ENCODE data around the gene CYP2E1.
"Not testable (repeated sequence)": the region's sequence is repeated elsewhere in the genome, so short reads cannot be mapped to it uniquely, and the experiment has no call there.

The CYP2E1 gene

DNA sequence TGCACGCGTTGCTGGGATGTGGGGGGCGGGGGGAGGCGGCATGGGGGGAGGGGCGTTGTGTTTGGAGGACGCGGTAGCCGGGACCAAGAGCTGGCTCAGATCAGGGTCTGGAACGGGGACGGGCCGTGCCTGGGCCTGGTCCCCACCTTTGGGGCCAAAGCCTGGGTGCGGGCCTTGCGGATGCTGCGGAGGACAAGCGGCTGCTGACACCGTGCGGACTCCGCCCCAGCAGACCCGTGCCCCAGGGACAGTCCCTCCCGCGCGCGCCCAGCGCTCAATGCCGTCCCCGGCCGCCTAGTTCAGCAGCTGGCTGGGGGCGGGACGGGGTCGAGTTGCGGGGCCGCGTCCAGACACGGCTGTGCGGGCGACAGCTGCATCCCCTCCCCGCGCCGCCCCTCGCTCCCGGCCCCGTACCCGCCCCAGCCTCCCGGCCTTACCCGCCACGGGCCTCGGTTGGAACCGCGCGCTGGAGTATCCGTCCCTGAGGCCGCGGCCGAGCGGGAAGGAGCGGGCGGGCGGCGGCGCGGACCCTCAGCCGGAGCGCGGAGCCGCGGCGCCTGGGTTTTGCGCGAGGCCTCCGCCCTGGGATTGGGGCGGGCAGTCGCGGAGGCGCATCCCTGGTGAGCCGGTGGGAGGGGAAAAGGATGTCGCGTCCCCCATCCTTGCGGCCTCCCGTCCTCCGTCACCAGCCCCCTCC lies 41.8 kb downstream of the CYP2E1 start:
- not testable (repeated sequence) for H3K36me3 ChIP-seq (ENCODE audit: control insufficient read depth, insufficient read depth, low read length); H3K27me3 ChIP-seq (ENCODE audit: control insufficient read depth, insufficient read depth, low read length, poor library complexity, severe bottlenecking); H3K27ac ChIP-seq (ENCODE audit: insufficient read depth, low read depth, low read length, poor library complexity, severe bottlenecking); H3K4me3 ChIP-seq (ENCODE audit: insufficient read depth, low read depth, low read length); H3K4me1 ChIP-seq (ENCODE audit: control insufficient read depth, insufficient read depth, low read length)
- H3K9me3 ChIP-seq (ENCODE audit: control insufficient read depth, low read length): peaks cover 15% of the 10 kb centered on the region
- 42 to 44% methylated on average over 7 to 8 of the region's 80 CpGs for WGBS, 2 experiments

DNA sequence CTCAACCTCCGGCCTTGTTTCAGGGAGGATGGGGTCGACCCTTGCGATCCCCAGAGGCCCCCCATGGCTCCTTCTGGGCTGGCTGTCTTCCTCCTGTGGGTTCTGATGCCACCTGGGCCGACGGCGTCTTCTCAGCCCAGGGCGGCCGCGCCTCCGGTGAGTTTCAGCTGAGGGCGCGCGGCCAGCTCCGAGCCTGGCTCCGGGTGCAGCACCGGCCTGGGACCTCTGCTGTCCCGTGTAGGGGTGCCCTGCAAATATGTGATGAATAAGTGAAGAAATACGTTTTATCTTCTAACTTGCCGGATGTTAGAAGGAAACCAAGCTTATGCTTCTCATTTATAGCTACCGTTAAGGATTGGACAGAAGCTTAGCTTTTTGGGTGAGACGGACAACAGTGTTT lies 42.6 kb downstream of the CYP2E1 start:
- not testable (repeated sequence) for H3K4me3 ChIP-seq (ENCODE audit: insufficient read depth, low read depth, low read length); H3K36me3 ChIP-seq (ENCODE audit: control insufficient read depth, insufficient read depth, low read length); H3K4me1 ChIP-seq (ENCODE audit: control insufficient read depth, insufficient read depth, low read length); H3K27me3 ChIP-seq (ENCODE audit: control insufficient read depth, insufficient read depth, low read length, poor library complexity, severe bottlenecking); H3K27ac ChIP-seq (ENCODE audit: insufficient read depth, low read depth, low read length, poor library complexity, severe bottlenecking)
- H3K9me3 ChIP-seq (ENCODE audit: control insufficient read depth, low read length): peaks cover 13% of the 10 kb centered on the region
- 85 to 94% methylated on average over 12 to 13 of the region's 21 CpGs for WGBS, 2 experiments

DNA sequence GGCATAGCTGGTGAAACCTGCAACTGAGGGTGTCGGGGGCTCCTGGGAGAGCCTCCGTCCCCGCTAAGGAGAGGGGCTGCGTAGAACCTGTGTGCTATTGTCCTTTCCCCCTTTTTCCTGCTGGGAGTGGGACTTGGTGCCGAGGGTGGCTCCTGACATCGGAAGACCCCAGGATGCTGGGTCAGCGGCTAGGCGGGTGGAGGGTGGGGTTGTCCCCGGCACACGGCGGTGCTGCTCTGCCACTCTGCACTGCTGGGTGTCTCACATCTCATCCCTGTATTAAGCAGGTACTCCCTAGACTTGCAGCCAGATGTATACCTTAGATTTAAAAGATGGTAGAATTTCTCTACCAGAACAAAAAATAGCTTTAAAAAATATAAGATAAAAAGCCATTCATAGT lies 44.9 kb downstream of the CYP2E1 start:
- H3K27me3 ChIP-seq (ENCODE audit: control insufficient read depth, insufficient read depth, low read length, poor library complexity, severe bottlenecking); H3K9me3 ChIP-seq (ENCODE audit: control insufficient read depth, low read length); H3K36me3 ChIP-seq (ENCODE audit: control insufficient read depth, insufficient read depth, low read length); H3K4me3 ChIP-seq (ENCODE audit: insufficient read depth, low read depth, low read length); H3K4me1 ChIP-seq (ENCODE audit: control insufficient read depth, insufficient read depth, low read length); H3K27ac ChIP-seq (ENCODE audit: insufficient read depth, low read depth, low read length, poor library complexity, severe bottlenecking): not testable (repeated sequence)
- 95 to 98% methylated on average over 9 to 10 of the region's 11 CpGs for WGBS, 2 experiments

DNA sequence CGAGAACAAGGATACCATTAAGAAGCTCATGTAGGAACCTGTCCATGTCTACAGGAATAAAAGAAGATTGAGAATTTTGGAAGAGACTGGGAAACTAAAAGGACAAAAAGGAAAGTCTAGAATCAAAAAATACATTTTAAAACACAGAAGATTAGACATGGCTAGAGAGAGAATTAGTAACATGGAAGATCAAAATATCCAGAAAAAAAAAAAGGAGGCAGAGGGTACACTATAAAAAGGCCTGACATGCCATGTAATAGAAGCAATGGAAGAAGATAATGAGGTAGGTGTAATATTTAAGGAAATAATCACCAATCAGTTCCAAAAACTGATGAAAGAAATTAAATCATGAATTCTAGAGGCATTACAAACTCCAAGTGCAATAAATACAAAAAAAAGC lies 46.3 kb downstream of the CYP2E1 start:
- H3K9me3 ChIP-seq (ENCODE audit: control insufficient read depth, low read length); H3K4me3 ChIP-seq (ENCODE audit: insufficient read depth, low read depth, low read length); H3K36me3 ChIP-seq (ENCODE audit: control insufficient read depth, insufficient read depth, low read length); H3K4me1 ChIP-seq (ENCODE audit: control insufficient read depth, insufficient read depth, low read length); H3K27ac ChIP-seq (ENCODE audit: insufficient read depth, low read depth, low read length, poor library complexity, severe bottlenecking); H3K27me3 ChIP-seq (ENCODE audit: control insufficient read depth, insufficient read depth, low read length, poor library complexity, severe bottlenecking): not testable (repeated sequence)
- WGBS, 2 experiments: 76 to 86% methylated on average over 1 of the region's 1 CpG

DNA sequence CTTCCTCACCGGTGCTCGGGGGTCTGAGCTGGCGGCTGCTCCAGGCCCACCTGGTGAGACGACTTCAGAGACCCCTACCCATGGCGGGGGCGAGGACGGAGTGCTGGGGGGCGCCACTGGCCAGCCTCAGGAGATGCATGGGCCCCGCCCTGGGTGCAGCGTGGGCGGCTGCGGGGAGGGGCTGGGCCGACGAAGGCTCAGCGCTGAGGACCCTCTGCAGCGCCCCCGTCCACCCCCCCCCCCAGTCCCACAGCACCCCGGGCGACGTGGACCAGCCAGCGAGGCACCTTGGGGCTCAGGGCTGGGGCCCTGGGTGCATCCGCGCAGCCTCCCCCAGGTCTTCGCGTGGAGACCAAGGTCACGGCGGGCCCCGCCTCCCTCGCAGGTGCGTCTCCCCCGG lies 49.9 kb downstream of the CYP2E1 start:
- H3K4me1 ChIP-seq (ENCODE audit: control insufficient read depth, insufficient read depth, low read length); H3K4me3 ChIP-seq (ENCODE audit: insufficient read depth, low read depth, low read length); H3K27me3 ChIP-seq (ENCODE audit: control insufficient read depth, insufficient read depth, low read length, poor library complexity, severe bottlenecking); H3K27ac ChIP-seq (ENCODE audit: insufficient read depth, low read depth, low read length, poor library complexity, severe bottlenecking); H3K36me3 ChIP-seq (ENCODE audit: control insufficient read depth, insufficient read depth, low read length); H3K9me3 ChIP-seq (ENCODE audit: control insufficient read depth, low read length): not testable (repeated sequence)
- WGBS, 2 experiments: 100% methylated on average over 5 of the region's 31 CpGs; no CpG with 5 or more reads in 1 of the 2 experiments

Data from ectodermal cell (in vitro differentiated cells).